Activated CD4-positive, alpha-beta T cell treated with anti-CD3 and anti-CD28 coated beads, Interleukin-2, amount 50 U/mL, for 24 hours (primary cell): ENCODE results near the gene PIEZO2.

Experiments
- DNase-seq, 2 donors: peaks; one replicate each; pipeline ENCODE4 v3.0.0-alpha.2; 2020; ENCODE audit warnings: low read depth in 1 of 2, low spot score in 1 of 2

PIEZO2 gene

DNA sequence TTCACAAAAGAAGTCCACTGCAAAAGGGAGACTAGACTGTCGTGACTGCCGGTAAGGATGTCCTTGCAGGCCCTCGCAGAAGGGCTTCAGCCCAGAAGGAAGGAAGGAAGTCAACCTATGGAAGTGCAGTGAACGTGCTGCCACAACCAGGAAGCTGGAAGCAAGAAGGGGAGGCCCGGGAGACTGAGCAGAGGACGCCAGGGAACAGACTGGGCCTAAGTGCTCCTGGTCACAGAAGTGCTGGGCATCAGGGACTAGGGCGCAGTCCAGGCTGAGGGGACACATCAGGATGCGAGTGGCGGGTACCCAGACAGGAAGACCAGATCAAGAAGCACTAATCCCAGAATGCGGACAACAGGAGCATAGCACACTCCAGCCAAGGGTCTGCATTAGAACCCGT lies 78.8 kb downstream of the PIEZO2 start:
- DNase-seq = no peak

DNA sequence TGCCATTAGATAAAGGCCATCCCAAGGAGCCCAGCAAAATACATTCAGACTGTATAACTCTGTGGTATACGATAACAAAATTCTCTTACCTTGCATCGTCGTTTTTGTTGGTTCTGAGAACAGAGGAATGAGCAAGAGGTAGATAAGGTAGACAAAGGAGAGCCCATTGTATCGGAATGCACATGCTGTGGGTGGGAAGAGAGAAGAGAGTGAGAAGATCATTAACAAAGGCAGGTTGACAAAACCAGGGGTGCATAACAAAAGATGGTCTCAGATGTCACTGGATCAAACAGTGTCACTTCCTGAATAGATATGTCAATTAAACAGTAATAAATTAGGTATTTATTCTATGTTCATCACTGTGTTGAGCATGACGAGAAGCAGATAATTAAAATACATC lies 83.3 kb downstream of the PIEZO2 start:
- no peak for DNase-seq

DNA sequence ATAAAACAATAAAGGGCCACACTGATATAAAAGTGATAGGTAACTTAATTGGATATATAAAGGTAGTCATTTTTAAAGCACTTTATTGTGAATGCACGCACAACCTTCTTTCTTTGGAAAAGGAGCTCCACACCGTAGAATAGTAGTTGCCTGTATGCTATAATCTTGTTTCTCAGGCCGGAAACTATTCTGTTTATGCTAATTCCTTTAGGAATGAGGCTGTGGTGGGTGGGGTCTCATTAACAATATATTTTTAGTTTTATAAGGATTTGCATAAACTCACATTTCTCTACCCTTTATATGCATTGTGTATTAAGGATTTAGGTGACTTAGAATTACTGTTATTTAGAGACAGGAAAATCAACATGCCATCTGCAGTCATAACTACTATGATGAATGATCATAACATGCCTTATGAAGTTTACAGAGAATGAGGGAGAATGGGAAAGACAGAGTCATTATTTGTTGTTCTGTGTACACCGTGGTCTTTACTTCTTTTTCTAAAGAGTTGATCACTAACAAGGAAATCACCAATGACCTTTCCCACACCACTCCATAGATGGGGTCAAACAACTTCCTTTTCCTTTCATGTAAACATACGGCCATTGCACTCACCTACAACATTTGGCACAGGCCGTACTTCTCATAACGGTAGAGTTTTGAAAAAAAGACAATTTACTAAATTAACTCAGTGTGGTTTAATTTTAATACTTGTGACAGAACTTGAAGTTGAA lies 84.5 kb downstream of the PIEZO2 start:
- DNase-seq = no peak

DNA sequence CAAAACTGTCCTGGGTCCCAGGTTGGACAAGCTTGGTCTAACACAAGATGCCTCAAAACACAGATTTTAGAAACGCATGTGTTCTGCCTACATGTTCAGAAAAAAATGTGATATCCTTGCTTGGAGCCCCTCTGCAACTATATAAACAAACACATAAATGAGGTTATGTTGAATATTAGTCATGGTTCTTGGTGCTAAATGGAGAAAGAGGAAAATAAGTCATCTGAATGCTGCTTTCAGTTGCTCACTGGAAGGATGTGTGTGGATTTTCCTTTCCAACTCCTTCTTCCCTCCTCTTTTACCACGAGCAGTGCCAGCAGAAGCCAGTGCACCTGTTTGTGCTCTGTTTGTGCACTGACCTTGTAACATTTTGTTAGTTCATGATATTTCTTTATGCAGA lies 85.3 kb downstream of the PIEZO2 start:
- no peak for DNase-seq

DNA sequence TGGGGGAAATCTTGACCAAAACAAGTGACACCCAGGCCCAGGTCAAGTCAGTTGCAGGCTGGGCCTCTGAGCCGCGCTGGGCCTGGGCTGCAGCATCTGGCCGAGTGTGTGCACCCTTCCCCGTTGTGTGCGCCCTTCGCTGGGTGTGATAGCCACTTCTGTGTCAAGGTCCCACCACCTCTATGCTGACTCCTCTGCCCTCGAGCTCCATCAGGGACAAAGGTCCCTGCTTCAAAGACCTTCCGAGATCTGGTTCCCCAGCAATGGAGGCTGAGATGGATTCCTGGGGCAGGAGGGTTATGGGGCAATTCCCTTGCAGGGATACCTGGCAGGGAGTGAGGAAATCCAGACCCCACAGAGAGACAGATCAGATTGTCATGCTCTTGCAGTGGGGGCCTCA lies 93.6 kb downstream of the PIEZO2 start:
- DNase-seq = no peak

DNA sequence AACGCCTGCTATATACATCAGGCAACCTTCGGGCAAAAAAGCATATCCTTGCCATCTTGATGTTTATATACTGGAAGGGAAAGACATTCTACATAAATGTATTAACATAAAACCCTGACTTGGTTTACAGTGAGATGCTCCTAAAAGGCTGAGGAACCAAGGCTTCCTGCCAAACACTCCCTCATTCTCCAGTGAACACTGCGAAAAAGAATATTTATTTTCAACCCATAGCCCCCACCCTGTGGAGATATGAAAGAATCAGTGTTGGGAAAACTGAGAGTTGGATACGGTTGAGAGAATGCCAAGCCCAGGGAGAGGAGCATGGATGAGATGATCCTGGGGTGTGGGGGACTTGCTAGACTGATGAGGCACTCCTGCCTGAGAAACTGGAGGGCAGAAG lies 94.9 kb downstream of the PIEZO2 start:
- DNase-seq = no peak

DNA sequence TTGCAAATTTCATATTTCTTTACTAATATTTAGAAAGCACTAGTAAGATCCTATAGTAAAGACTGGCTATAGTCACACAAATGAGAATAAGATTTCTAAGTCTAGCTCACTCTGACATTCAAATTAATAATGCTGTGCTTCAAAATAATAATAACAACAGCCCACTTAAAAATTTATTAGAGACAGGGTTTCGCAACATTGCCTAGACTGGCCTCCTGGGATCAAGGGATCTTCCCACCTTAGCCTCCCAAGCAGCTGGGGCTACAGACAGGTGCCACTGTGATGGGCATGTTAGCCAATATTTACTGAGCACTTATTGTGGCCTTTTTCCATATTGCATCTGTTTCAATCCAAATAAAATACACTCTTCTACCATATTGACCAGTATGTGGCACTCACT lies 96.1 kb downstream of the PIEZO2 start:
- no peak for DNase-seq

DNA sequence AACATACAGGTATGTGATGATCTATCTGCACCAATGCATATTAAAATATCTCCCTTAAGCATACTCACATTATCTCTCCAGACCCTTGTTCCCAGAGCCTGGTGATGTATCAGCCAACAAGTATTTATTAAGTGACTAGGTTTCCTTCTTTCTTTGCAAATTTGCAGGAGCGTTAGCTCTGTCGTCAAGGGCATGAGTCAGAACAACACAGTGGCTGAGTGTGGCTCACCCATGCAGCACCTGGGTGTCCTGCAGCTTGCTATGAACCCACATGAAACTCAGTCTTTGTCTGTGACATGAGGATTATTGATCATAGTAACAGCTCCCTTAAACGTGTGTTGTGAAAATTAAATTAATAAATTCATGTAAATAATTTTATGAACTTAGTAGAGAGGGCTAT lies 96.6 kb downstream of the PIEZO2 start:
- DNase-seq = no peak

DNA sequence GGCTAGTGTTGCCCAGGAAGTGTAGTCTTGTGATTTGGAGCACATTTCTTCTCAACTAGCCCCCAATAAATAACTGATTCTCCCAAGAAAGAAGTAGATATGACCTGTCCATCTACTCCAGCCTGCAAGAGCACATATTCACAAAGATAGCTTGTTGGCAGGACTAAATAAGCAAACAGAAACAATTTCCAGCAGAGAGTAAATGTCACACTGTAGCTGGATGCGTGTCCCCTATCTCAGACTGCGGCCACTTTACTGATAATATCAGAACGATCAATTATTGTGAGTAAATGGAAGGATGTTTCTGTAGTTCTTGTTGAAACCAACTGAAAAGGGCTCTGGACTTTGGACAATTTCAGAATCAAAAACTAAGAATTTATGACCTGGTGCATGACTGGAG lies 97.9 kb downstream of the PIEZO2 start:
- DNase-seq = no peak

DNA sequence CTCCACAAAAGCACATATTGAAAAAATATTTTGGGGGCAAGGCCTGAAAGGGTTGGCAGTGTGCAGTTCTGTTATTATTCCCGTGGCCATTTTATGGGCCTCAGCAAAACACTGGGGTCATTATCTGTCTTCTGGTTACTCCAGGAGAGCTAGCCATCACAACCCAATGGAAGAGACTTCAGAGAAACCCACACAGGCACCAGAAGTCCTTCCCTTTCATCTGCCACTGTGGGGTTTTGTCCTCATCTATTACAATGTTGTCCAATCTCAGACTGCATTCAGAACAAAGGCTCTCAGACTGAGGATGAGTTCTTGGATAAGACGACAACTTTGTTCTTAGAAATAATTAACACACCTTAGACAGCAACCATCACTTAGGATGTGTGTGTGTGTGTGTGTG lies 98.4 kb downstream of the PIEZO2 start:
- no peak for DNase-seq

DNA sequence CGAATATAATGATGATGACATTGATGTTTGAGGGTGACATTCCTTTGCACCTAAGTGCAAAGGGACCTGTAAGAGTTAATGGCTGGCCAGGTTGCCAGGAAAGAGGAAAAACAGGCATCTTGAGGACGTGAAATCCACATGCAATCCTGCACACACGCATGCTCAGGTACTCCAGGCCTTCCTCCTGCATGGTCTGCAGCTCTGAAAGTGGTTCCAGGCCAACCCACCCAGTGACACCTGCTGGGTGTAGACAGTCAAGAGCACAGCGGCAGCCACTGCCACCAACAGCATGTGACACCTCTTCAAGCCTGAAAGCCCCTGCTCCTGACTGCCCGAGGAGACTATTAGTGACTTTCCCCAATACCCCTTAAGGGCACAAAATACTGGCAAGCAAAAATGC lies 101.6 kb downstream of the PIEZO2 start:
- DNase-seq = no peak

DNA sequence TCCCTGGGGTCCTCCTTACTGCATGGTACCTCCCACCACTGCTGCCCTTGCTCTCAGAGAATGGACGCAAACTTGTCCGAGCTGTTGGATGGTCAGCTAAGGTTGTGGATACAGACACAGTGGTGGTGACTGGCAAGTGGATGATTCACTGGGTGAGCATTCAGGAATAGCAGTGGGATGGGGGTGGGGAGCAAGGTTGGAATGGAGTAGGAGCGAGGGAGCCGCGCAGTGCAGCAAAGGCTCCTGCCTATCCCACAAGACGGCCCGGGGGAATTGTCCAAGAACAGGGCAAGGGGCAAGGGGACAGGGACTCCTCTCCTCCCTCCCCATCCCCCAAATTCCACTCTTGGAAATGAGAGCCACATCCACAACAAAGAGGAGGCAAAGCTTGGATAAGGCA lies 102.2 kb downstream of the PIEZO2 start:
- DNase-seq = no peak

DNA sequence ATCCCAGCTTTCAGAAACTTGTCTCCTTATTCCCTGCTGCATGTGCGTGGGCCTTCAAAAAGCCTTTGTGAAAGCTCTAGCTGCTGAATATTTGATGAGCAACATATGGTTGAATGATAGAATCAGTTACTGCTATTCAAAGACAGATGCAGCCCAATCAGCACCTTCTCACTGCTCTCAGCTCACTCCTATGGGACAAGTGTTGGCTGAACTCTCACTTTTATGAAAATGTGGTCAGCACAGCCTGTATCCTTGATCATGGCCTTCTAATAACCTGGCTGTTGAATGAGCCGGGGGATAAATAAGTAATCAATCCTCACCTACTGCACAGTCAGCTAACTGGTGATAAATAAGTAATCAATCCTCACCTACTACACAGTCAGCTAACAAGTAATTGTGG lies 103.2 kb downstream of the PIEZO2 start:
- no peak for DNase-seq

DNA sequence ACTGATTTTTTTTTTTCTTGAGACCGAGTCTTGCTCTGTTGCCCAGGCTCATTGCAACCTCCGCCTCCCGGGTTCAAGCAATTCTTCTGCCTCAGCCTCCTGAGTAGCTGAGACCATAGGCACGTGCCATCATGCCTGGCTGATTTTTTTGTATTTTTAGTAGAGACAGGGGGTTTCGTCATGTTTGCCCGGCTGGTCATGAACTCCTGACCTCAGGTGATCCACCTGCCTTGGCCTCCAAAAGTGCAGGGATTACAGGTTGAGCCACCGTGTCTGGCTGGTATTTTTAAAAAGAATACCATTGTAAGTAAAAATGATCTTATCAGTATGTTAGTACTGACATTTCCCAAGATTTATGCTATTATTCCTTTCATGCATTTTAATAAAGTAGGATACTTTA lies 105.7 kb downstream of the PIEZO2 start:
- DNase-seq = no peak

DNA sequence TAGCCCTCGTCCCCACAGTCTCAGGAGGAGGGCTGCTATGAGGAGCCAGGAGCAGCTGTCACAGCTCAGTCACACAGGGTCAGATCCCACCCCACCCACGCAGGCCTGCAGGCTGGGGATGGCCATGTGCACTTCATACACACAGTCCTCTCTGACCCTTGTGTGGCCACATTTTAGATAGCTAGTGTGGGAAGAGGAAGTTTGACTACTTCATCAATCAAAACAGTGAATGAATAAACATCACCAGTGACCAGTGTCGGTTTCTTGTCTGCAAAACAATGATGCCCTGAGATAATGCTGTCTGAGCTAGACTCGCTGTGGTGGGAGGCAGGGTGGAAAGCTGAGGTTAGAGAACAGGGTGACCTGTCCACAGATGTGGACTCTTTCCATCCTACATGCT lies 107.1 kb downstream of the PIEZO2 start:
- DNase-seq = no peak

DNA sequence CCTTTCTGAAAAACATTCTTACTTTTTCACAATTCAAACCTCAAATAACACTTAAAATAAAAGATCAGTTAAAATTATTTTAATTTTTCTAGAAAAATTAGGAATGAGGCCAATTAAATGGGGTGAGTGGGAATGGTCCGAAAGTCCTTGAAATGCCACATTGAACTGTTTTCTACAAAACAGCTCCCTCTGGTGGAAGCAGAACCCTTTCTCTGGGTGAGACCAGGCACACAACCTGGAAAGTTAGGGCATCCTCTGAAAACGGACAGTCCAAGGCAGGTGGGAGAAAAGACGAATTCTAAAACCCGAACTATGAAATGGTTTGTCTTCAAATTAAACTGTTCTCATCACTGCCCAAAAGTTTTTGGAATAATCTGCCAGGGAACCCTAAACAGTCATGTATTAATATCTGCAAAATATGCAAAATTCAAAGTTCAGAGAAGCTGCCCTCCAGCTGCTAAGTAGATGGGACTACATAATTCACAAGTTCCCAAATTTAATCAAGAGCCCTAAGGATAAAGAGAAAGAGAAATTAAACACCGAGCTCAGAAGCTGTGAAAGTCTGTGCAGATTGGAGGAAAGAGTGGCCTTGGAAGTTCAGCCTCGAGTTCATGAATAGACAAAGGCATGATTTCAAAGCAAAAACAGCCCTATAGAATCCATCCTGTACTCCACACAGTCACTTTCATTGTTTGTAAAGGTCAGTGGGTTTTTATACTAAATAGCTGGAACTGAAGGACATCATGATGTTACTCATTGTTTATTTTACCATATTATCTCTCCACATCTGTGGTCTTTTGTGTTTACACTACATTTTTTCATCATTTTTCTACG lies 108.3 kb downstream of the PIEZO2 start:
- DNase-seq = peak in 1 of 2 donors; percentile 4

DNA sequence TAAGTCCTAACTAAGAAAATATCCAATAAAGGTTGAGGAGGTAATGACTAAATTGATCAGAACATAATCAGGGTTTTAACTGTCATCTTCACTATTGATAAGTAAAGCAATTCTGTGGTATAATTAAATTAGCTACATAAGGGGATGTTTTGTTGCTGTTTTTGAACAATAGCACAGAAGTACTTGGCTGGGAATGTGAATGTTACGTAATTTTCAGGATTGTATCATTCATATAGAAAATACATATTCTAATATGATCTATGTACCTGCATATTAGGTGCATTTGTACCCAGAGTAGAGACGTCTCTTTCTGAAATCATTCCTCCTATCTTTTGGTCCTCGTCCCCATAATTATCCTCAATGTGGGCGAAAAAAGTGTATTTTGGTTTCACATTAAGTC lies 109.0 kb downstream of the PIEZO2 start:
- no peak for DNase-seq

DNA sequence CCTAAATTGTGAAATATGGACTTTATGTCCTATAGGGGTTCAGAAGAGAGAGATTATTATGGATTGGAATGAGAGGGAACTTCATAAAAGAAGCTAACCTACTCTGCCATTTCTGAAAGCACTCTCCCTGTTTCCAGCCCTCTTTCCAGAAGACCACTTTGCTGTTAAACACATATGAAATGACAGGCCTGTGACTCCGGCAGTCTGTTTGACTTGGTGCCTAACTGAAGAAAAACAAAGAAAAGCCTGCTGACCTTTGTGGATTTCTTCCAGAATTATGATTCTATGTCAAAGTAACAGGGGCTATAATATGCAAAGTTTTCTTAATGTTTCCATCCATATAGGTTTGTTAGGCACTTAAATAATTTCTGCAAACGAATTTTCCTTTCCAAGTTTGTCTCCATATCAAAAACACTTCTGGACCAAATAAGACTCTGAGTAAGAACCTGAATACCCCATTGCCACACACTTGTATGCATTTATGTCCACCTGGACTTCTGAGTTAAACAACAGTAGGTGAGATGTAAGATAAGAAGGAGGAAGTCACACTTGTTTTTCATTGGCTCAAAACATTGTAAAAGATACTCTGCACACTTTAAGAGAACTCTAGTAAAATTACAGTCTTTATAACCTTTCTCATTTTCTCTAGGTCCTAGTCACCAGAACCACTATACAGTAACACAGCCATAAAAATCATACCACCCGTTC lies 111.7 kb downstream of the PIEZO2 start:
- DNase-seq = no peak

DNA sequence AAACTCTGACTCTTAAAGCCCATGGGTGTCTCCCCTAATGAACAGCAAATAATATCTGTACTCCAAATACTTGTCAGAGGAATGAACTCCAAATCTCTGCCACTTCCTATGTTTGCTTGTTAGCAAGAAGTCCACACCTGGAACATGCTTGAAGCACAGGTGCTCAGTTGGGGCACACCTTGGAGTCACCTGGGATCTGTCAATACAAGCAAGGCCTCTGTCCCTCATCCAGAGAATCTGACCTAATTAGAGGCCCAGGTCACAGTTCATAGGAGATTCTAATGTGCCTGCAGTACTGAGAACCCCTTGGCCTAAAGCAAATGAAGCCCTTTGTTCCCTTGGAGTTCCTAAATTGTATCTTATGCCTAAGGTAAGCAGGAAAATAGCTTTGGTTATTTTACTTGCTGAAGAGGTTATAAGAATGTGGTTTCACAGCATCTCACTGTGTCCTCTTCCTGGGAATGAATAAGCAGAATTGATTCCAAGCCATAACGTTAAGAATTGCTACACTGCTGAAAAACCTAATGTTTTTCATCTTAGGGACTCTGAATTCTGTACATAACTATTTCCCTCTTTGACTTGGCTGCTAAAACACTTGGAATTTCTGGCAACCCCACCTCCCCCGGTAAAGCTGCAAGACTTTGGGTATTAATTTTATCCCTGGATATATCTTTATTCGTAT lies 113.4 kb downstream of the PIEZO2 start:
- DNase-seq = no peak

DNA sequence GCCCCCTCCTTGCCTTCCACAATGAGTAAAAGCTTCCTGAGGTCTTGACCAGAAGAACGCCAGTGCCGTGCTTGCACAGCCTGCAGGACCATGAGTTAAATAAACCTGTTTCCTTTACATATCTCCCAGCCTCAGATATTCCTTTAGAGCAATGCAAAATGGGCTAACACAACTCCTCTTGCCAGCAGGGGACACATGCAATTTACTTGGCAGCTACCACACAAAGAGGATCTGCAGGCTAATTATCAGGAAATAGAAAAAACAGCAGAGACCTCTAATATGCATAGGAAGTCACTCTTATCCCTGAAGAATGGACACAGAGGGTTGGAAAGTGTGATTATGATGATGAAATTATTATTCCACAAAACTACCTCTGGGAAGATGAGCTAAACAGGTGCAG lies 114.0 kb downstream of the PIEZO2 start:
- no peak for DNase-seq

DNA sequence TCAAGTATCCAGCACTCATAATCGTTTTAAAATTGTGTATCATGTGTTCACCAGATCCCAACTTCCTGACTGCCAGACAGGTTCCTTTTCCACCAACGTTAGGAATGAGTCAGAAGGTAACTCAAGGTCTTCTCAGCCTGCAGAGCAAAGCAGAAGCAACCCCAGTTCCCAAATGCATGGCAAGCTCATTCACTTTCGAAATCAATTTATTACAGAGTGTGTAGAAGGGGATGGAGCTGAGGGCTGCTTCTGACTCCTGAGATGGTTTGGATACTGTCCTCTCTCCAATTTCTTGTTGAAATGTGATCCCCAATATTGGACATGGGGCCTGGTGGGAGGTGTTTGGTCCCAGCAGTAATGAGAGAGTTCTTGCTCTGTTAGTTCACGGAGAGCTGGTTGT lies 114.5 kb downstream of the PIEZO2 start:
- DNase-seq = no peak

DNA sequence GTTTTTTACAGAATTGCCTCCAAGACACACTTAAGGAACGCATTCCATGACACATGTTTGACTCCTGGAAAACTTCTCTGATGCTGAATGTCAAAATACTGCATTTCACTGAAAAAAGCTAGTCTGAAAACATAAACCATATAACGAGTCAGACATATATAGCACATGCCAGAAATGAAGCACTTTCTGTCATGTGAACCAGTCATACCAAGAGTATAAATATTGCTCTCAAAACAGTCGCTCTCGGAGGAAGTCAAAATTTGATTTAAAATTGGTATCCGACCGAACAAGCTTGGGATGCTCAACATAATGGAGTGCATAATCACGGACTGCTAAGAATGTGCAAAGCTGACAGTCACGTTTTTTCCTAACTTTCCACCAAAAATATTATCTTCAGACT lies 115.9 kb downstream of the PIEZO2 start:
- DNase-seq = no peak
